GM18909 (cell line): ENCODE results near the gene ZDHHC20.

Experiments
- ATAC-seq: cut with Tn5 transposase; IDR thresholded peaks from one replicate; pipeline ENCODE4 v1.9.1; 2021; ENCODE audit warnings: mild to moderate bottlenecking; ENCODE audit not compliant: unreplicated experiment, poor library complexity

ZDHHC20 gene

DNA sequence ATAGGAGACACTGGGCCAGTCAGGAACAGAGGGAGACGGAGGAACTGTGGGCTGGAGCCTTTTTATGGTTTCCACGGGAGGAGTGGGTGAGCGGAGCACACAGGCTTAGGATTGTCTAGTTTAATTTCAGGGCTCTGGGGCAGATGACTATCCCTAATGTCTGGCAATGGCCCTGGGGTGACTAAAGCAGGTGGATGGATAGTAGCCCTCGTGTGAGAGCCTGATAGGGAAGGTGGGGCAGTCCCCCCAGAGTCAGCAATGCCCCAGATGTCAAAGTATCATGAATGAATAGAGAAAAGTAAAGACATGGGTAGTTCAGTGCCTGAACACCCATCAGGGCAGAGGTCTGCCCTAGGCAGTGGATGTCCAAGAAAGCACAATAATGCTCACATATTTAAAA lies 94.2 kb downstream of the ZDHHC20 start:
- ATAC-seq: no peak

- no peak for ATAC-seq
Observed at GRCh38 chr13:21364357-21364756, 94.7 kb downstream of the ZDHHC20 start.

DNA sequence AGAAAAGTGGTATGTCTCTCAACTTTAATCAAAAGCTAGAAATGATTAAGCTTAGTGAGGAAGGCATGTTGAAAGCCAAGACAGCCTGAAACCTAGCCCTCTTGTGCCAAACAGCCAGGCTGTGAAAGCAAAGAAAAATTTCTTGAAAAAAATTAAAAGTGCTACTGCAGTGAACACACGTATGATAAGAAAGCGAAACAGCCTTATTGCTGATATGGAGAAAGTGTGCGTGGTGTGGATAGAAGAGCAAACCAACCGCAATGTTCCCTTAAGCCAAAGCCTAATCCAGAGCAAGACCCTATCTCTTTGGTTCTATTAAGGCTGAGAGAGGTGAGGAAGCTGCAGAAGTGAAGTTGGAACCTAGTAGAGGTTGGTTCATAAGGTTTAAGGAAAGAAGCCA lies 96.4 kb downstream of the ZDHHC20 start:
- no peak for ATAC-seq

GRCh38 chr13:21361706-21362105 lies 97.4 kb downstream of the ZDHHC20 start:
- no peak for ATAC-seq

GRCh38 chr13:21361123-21361522 lies 98.0 kb downstream of the ZDHHC20 start:
- ATAC-seq: no peak

DNA sequence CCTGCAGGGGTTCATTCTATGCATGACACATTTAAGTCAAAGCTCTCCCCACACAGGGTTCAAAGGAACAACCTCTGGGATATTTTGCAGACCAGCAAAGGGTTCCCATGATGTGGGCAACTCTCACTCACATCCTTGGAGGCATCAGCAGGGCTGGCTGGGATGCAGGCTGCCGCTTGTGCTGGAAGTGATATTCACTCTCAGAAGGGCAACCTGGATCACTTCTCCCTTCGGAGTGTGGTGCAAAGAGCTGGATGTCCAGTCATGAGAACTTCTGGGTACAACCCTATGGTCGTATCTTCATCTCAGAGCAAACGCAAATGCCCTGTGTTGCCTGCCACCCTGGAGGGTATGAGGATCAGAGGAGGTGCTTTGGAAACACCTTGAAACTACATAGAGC lies 98.6 kb downstream of the ZDHHC20 start:
- ATAC-seq: no peak

GRCh38 chr13:21359855-21360254 lies 99.2 kb downstream of the ZDHHC20 start:
- no peak for ATAC-seq

DNA sequence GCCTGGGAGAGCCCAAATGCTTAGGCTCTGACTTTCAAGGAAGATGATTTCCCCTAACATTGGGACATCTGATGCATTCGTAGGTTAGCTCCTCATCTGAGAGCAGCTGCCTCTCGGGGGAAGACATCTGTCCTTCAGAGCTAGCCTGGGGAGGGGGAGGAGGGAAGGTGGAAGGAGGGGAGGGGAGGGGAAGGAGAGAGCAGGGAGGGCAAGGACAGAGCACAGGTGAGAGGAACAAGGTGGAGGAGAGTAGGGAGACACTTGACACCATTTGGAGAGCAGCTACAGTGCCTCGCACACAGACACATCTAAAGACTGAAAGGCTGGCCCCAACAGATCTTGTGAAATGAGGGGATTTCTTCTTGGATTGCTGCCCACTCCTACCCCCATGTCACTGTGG lies 103.8 kb downstream of the ZDHHC20 start:
- no peak for ATAC-seq

GRCh38 chr13:21354721-21355120 lies 104.4 kb downstream of the ZDHHC20 start:
- ATAC-seq: no peak

- ATAC-seq: no peak
Observed at GRCh38 chr13:21348488-21349120, 110.5 kb downstream of the ZDHHC20 start.

DNA sequence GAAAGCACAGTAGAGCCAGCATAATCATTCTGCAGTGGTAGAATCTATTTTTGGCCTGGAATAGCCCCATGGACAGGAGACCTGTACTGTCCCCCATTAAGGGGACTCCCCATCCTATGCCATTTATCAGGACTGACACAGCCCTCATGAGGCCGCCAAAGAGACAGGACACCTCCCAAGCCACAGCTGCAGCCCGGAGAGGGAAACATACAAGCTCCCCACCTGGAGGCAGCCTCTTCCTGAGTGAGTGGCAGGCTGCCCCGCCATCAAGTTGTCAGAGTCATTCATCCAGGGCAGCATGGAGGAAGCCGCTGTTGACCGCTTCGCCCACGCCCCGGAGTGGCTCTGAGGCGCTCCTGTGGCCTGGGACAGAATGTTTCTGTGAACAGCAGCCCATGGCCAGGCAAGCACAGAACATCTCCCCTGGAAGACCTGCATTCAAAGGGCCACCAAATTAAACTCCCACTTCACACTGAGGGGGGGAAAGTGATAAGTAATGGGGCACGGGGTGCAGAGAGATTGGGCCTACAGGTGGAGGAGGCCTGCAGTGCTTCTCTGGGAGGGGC lies 111.3 kb downstream of the ZDHHC20 start:
- ATAC-seq: no peak

DNA sequence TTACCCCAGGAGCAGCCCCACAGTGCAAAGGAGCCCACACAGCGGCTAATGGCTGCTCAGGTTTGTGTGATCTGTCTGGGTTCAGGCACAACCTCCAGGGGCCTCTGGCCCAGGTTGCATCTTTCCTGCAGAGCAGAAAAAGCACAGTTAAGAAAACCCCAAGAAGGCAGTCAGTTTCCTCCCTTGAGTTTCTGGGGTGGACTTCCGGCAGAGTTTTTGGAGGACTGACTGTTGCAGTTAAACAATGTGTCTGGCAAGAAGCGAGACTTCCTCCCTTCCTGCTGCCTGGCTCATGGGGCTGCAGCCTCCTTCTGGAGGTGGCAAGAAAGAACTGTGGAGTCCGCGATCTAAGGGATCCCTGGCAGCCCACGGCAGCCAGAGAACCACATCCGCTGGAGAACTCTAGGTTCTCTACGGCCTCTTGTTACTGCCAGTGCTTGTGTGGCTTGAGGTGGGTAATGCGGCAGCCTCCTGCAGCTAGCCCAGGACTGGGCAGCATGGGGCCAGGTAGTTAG lies 114.4 kb downstream of the ZDHHC20 start:
- ATAC-seq: peak; percentile 64

DNA sequence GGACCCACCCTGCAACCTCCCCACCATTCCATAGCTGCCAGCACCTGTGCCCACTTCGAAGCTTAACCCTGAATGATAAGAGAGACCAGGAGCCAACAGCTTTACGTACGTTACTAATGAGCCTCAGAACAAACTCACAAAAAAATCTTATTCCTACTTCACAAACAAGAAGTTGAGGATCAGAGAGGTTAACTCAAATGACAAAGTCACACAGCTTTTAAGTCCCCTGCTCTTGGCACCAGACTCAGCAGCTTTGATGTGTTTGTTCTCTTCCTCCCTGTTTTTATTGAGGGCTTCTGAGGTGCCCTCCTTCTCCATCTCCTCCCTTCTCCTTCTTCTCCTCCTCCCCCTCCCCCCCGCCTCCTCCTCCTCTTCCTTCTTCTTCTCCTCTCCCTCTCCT lies 115.4 kb downstream of the ZDHHC20 start:
- ATAC-seq: no peak

DNA sequence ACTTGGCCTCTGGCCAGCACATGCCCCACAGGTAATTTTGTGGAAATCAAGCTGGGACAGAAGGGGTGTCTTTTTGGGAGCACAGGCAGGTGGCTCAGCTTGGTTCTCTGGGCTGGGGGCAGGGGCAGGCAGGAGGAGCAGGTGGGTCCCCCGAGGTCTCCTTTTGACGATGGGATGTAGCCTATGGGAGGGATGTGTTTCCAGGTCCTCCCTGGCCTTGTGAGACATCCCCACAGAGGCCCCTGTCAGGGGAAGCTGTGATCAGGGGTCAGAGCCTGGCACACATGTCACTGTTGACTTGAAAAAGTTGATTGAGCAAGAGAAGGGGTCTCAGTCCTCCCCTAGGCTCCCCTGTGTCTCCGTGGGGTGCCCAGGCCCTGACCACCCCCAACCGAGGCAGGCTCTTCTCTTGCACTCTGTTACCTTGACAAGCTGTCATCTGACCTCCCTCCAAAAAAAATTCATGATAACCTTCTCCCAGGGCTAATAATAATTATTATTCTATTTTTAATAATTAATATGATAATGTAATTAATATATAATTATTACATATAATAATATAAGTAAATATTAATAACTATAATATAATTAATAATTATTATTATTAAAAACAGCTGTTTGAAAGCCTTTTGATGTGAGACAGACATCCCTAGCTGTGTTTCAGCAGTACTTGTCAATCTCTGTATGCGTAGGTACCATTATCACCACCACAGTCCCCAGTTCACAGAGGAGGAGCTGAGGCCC lies 116.2 kb downstream of the ZDHHC20 start:
- no peak for ATAC-seq

GRCh38 chr13:21341637-21342422 lies 117.3 kb downstream of the ZDHHC20 start:
- no peak for ATAC-seq

GRCh38 chr13:21338639-21339278 lies 120.3 kb downstream of the ZDHHC20 start:
- ATAC-seq: no peak

DNA sequence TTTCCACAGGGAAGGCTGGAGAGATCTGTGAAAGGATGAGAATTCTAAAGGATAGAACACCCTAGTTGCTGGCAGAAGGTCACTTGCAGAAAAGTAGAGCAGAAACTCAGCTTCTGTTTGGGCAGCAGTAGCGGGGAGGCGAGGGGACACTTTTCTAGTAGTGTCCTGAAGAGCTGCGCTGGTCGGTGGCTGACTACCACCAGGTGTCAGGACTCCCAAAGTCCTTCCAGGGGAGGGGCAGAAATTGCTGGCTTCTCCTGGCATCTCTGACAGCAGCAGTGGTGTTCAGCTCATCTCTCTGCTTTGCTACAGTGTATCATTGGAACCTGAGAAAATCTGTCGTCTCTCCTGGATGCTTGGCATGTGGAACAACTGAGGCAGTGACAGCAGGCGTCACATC lies 120.9 kb downstream of the ZDHHC20 start:
- ATAC-seq: no peak

GRCh38 chr13:21336609-21337349 lies 122.3 kb downstream of the ZDHHC20 start:
- no peak for ATAC-seq

DNA sequence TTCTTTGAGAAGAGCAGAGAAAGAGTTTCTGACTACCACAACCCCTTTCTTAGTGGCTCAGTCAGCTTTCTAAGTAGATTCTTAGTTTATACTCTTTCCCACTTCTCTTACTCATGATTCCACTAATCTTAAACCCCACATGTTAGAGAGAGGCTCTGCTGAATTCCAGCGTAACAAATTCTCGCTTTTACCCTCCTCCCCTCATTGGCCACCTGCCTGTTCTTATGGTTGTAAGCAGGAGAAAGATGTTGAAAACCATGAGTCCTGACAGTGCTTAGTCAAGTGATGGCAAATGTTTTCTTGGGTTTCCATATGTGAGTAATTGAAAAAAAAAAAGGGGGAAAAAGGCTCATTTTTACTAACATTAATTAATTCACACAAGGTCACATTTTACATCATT lies 125.9 kb downstream of the ZDHHC20 start:
- no peak for ATAC-seq
